HCT116 (cell line): ENCODE measurements around the gene CCNE1. TPM values are rescaled to one million over a fixed set of nuclear protein-coding genes. Genes with fewer than 3 reads are reported as not detected.
A peak's percentile ranks its signal among the peaks of the same experiment; 100 is the strongest.

Experiments used
- ATAC-seq: fragments of 200-7000 bp; cut with Tn5 transposase; 2 replicates; pipeline ENCODE4 v1.9.1; 2020; ENCODE audit warnings: mild to moderate bottlenecking, moderate library complexity
- BruUV-seq: library from RNA; stranded (reverse); fragments of 400-500 nt; replicated peaks from 2 replicates; lab custom pipeline; 2021; lab: Mats Ljungman, UMichigan
- CTCF ChIA-PET: fragments of 300-600 bp; sonication (Branson Sonifier 250); formaldehyde crosslinking; loops from one replicate; lab custom pipeline; 2021; ENCODE audit warnings: antibody characterized with exemption; lab: Charles Lee
- POLR2A ChIA-PET: fragments of 300-600, 350-600 bp; sonication (Branson Sonifier 250); formaldehyde crosslinking; loops from one replicate; lab custom pipeline; 2021; ENCODE audit warnings: antibody characterized with exemption; lab: Charles Lee
- RAD21 ChIA-PET, 2 experiments: fragments of 300-600 bp; sonication (Branson Sonifier 250); formaldehyde crosslinking; loops; one replicate each; lab custom pipeline; 2023; ENCODE audit warnings: low total read pairs in 2 of 2; ENCODE audit not compliant: uncharacterized antibody in 2 of 2, unreplicated experiment in 2 of 2, low non-redundant PET in 1 of 2; lab: Charles Lee
- DNase-seq: peaks from one replicate; pipeline ENCODE4 v3.0.0-alpha.2; 2010; ENCODE audit warnings: low read depth, low spot score
- H2AFZ ChIP-seq: fragments of 200-600 bp; shearing (Covaris generic), sonication (generic); 2 replicates; pipeline ENCODE4 v1.6.1; 2017; ENCODE audit warnings: low read depth, mixed run types, mixed read lengths, antibody characterized with exemption, low read length; ENCODE audit not compliant: poor library complexity, severe bottlenecking
- H3K27ac ChIP-seq: 2 replicates; pipeline ENCODE4 v1.5.1; 2012; ENCODE audit warnings: low read depth, low read length
- H3K27me3 ChIP-seq: fragments of 200-600 bp; sonication (generic); 2 replicates; pipeline ENCODE4 v1.6.1; 2016; ENCODE audit warnings: mixed run types, low read length, mixed read lengths; ENCODE audit not compliant: insufficient read depth
- H3K36me3 ChIP-seq, 2 experiments: fragments of 200-500 bp in 1 of 2; fragments of 200-600 bp in 1 of 2; sonication (Bioruptor generic) in 1 of 2; sonication (generic) in 1 of 2; 2 replicates each; pipeline versions ENCODE4 v1.5.1 to v1.6.1; 2014 to 2016; ENCODE audit warnings: low read length in 2 of 2, inconsistent platforms in 1 of 2, mixed read lengths in 1 of 2, mixed run types in 1 of 2; ENCODE audit not compliant: insufficient read depth in 2 of 2, control insufficient read depth in 1 of 2
- H3K4me1 ChIP-seq, 2 experiments: fragments of 200-600 bp in 1 of 2; sonication (generic) in 1 of 2; 2 replicates each; pipeline versions ENCODE4 v1.5.1 to v1.6.1; 2012 to 2017; ENCODE audit warnings: low read length in 2 of 2, inconsistent platforms in 1 of 2, mild to moderate bottlenecking in 1 of 2, mixed read lengths in 1 of 2, mixed run types in 1 of 2, moderate library complexity in 1 of 2; ENCODE audit not compliant: insufficient read depth in 2 of 2, control insufficient read depth in 1 of 2
- H3K4me2 ChIP-seq: fragments of 200-600 bp; sonication (generic); 2 replicates; pipeline ENCODE4 v1.6.1; 2017; ENCODE audit warnings: mixed run types, low read length, mixed read lengths
- H3K4me3 ChIP-seq, 2 experiments: fragments of 200-600 bp in 1 of 2; sonication (generic) in 1 of 2; replicated peaks in 1 of 2; 2 replicates each; pipeline ENCODE4 v1.5.1; 2011 to 2016; ENCODE audit warnings: low read length in 2 of 2, control low read depth in 1 of 2, low read depth in 1 of 2, mild to moderate bottlenecking in 1 of 2, mixed read lengths in 1 of 2, mixed run types in 1 of 2
- H3K79me2 ChIP-seq: fragments of 200-600 bp; sonication (generic); 2 replicates; pipeline ENCODE4 v1.6.1; 2017; ENCODE audit warnings: mild to moderate bottlenecking, mixed run types, low read length, moderate library complexity, mixed read lengths; ENCODE audit not compliant: insufficient read depth
- H3K9ac ChIP-seq: fragments of 200-600 bp; sonication (generic); 2 replicates; pipeline ENCODE4 v1.6.1; 2016; ENCODE audit warnings: low read length, mixed read lengths
- H3K9me2 ChIP-seq: fragments of 200-600 bp; sonication (generic), shearing (Covaris generic); 2 replicates; pipeline ENCODE4 v1.6.1; 2017; ENCODE audit warnings: mixed run types, mild to moderate bottlenecking, moderate library complexity; ENCODE audit not compliant: insufficient read depth
- H3K9me3 ChIP-seq, 2 experiments: fragments of 200-500 bp in 1 of 2; fragments of 200-600 bp in 1 of 2; sonication (Bioruptor generic) in 1 of 2; sonication (generic) in 1 of 2; 2 replicates each; pipeline ENCODE4 v1.6.1; 2014 to 2017; ENCODE audit warnings: low read length in 2 of 2, mixed read lengths in 2 of 2, inconsistent platforms in 1 of 2, low read depth in 1 of 2, mild to moderate bottlenecking in 1 of 2, mixed run types in 1 of 2, moderate library complexity in 1 of 2; ENCODE audit not compliant: control insufficient read depth in 1 of 2, insufficient read depth in 1 of 2
- H4K20me1 ChIP-seq: fragments of 200-600 bp; sonication (generic), shearing (Covaris generic); 2 replicates; pipeline ENCODE4 v1.6.1; 2017; ENCODE audit warnings: mixed run types, mild to moderate bottlenecking, moderate library complexity; ENCODE audit not compliant: insufficient read depth
- EZH2 ChIP-seq: fragments of 200-600 bp; sonication (generic); IDR thresholded peaks from 2 replicates; pipeline ENCODE4 v1.6.1; 2017; ENCODE audit warnings: antibody characterized with exemption, mixed run types
- FOSL1 ChIP-seq: IDR thresholded peaks from 2 replicates; pipeline ENCODE4 v1.6.1; 2012; ENCODE audit warnings: low read depth
- POLR2A ChIP-seq: IDR thresholded peaks from 2 replicates; pipeline ENCODE4 v1.7.0; 2011; ENCODE audit warnings: borderline replicate concordance; ENCODE audit not compliant: insufficient read depth, insufficient read length; ENCODE audit errors: extremely low read depth
- RAD21 ChIP-seq: IDR thresholded peaks from 2 replicates; pipeline ENCODE4 v1.6.1; 2012; ENCODE audit warnings: low read depth, mild to moderate bottlenecking
- intact Hi-C: fragments of 100-400 bp; cut with micrococcal nuclease; formaldehyde crosslinking; loops from 2 replicates; pipeline ENCODE4 v1.10.0; 2022
- total RNA-seq: library from RNA; stranded (reverse); gene quantifications from one replicate; pipeline ENCODE4 v1.2.1, GENCODE V29; 2021; ENCODE audit not compliant: unreplicated experiment
- TF ChIP-seq, protein P1 (sequence below): IDR thresholded peaks from 2 replicates; pipeline ENCODE4 v1.6.1; 2011; ENCODE audit warnings: mild to moderate bottlenecking, low read length, moderate library complexity; ENCODE audit not compliant: insufficient replicate concordance; ENCODE audit errors: extremely low read depth
- TF ChIP-seq, protein P2 (sequence below), 3 experiments: fragments of 200-600 bp in 1 of 3; sonication (generic) in 1 of 3; IDR thresholded peaks in 2 of 3; conservative IDR thresholded peaks in 1 of 3; 2 replicates each; pipeline ENCODE4 v1.5.1; 2012 to 2017; ENCODE audit warnings: low read depth in 2 of 3, low read length in 2 of 3, antibody characterized with exemption in 1 of 3, borderline replicate concordance in 1 of 3, control low read depth in 1 of 3, mild to moderate bottlenecking in 1 of 3, mixed read lengths in 1 of 3, mixed run types in 1 of 3, moderate library complexity in 1 of 3; ENCODE audit not compliant: insufficient read depth in 1 of 3

Gene CCNE1
- total RNA-seq, 1 experiment from 2014 or later: 29.3 TPM

DNA sequence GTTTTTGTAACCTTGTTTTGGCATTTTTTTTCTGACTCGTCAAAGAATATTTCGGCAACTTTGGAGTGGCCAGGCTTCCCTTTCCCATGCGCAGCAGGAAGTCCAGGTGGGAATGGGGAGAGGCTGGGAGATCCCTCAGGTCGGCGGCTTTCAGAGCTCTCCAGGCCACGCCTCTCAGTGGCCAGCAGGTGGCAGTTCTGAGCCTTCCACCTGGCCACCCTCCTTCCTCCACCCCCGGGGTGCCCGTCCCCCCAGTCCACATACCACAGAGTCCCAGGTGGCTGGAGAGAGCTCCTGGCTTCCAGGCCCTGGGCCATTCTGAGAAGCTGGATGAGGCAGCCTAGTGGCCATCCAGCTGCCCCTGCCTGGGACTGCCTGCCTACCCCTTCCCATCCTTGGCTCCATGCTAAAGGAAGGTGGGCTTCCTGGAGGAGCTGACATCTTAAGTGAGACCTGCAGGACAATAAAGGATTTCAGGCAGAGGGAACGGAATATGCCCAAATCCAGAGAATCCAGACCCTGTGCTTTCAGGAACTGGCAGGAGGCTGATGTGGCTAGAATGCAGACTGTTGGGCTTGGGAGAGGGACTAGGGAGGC lies 46.3 kb downstream of the CCNE1 start:
- H3K9me3 ChIP-seq: no peaks in the 10 kb centered on the region
- CTCF ChIA-PET: interaction anchor here (0.6 to 2.5 kb wide), 14 partner anchors 9 to 142 kb away, joined by 3 to 30 read pairs (median 5); no protein-coding TSS in a partner anchor
- peak overlapping the region; percentile 27 for H2AFZ ChIP-seq
- no peaks in the 10 kb centered on the region for H3K36me3 ChIP-seq
- no peaks in the 10 kb centered on the region for H3K79me2 ChIP-seq
- H3K4me3 ChIP-seq: no peak overlapping the region
- ATAC-seq: peak; percentile 91
- peak overlapping the region; percentile 41; the same call in 1 of the 2 replicates for H3K4me2 ChIP-seq
- intact Hi-C loops: loop anchor here (1.0 kb wide), 1 partner anchor 14 kb away; no protein-coding TSS in a partner anchor
- H3K4me1 ChIP-seq: peaks cover 2 to 17% of the 10 kb centered on the region in 2 experiments; a peak in 3 of 4 replicates
- POLR2A ChIA-PET: interaction anchor here (1.0 kb wide), 1 partner anchor 13 kb away, joined by 3 read pairs; no protein-coding TSS in a partner anchor
- H3K27me3 ChIP-seq: no peaks in the 10 kb centered on the region
- no peak overlapping the region for H3K27ac ChIP-seq
- H3K9me2 ChIP-seq: no peaks in the 10 kb centered on the region
- H4K20me1 ChIP-seq: no peaks in the 10 kb centered on the region
- RAD21 ChIA-PET: interaction anchor here in 1 of 2 experiments (0.6 kb wide), 1 partner anchor 129 kb away, joined by 3 read pairs; no protein-coding TSS in a partner anchor
- no TSS peak for BruUV-seq
- TF ChIP-seq FOSL1 (no peak), POLR2A (no peak), RAD21 (peak; percentile 54), EZH2 (no peak)
- TF ChIP-seq, protein P1, sequence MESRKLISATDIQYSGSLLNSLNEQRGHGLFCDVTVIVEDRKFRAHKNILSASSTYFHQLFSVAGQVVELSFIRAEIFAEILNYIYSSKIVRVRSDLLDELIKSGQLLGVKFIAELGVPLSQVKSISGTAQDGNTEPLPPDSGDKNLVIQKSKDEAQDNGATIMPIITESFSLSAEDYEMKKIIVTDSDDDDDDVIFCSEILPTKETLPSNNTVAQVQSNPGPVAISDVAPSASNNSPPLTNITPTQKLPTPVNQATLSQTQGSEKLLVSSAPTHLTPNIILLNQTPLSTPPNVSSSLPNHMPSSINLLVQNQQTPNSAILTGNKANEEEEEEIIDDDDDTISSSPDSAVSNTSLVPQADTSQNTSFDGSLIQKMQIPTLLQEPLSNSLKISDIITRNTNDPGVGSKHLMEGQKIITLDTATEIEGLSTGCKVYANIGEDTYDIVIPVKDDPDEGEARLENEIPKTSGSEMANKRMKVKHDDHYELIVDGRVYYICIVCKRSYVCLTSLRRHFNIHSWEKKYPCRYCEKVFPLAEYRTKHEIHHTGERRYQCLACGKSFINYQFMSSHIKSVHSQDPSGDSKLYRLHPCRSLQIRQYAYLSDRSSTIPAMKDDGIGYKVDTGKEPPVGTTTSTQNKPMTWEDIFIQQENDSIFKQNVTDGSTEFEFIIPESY: no peak
- TF ChIP-seq, protein P2, sequence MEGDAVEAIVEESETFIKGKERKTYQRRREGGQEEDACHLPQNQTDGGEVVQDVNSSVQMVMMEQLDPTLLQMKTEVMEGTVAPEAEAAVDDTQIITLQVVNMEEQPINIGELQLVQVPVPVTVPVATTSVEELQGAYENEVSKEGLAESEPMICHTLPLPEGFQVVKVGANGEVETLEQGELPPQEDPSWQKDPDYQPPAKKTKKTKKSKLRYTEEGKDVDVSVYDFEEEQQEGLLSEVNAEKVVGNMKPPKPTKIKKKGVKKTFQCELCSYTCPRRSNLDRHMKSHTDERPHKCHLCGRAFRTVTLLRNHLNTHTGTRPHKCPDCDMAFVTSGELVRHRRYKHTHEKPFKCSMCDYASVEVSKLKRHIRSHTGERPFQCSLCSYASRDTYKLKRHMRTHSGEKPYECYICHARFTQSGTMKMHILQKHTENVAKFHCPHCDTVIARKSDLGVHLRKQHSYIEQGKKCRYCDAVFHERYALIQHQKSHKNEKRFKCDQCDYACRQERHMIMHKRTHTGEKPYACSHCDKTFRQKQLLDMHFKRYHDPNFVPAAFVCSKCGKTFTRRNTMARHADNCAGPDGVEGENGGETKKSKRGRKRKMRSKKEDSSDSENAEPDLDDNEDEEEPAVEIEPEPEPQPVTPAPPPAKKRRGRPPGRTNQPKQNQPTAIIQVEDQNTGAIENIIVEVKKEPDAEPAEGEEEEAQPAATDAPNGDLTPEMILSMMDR (IDR thresholded peaks at IDR 0.05 in 2 of 3, conservative IDR thresholded peaks at IDR 0.05 in 1 of 3; ENCODE audit: borderline replicate concordance in 1 of 3, insufficient read depth in 1 of 3, low read depth in 2 of 3, low read length in 2 of 3): peak; percentile 25 to 91 (median 82); a peak in 5 of 6 replicates
- H3K9ac ChIP-seq: no peak overlapping the region
- no peak for DNase-seq
